WERI-Rb-1 (cell line): ENCODE results near the gene ANKRD23.

Source experiments
- DNase-seq: peaks from one replicate; pipeline ENCODE4 v3.0.0-alpha.2; 2020
- H3K27ac ChIP-seq: fragments of 250-450 bp; sonication (Bioruptor Pico); 2 replicates; pipeline ENCODE4 v1.5.1; 2020; ENCODE audit warnings: mild to moderate bottlenecking, moderate library complexity
- H3K27me3 ChIP-seq: fragments of 250-450 bp; sonication (Bioruptor Pico); 2 replicates; pipeline ENCODE4 v1.5.1; 2021; ENCODE audit warnings: mild to moderate bottlenecking, low read depth, moderate library complexity; ENCODE audit not compliant: insufficient read depth, severe bottlenecking
- H3K36me3 ChIP-seq: fragments of 250-450 bp; sonication (Bioruptor Pico); 2 replicates; pipeline ENCODE4 v1.5.1; 2020; ENCODE audit warnings: mild to moderate bottlenecking, moderate library complexity
- H3K4me3 ChIP-seq: 2 replicates; pipeline ENCODE4 v1.5.1; 2011; ENCODE audit warnings: low read depth, mild to moderate bottlenecking, control low read depth, low read length
- H3K9me3 ChIP-seq: fragments of 250-450 bp; sonication (Bioruptor Pico); 2 replicates; pipeline ENCODE4 v1.5.1; 2021; ENCODE audit warnings: mild to moderate bottlenecking, moderate library complexity; ENCODE audit not compliant: severe bottlenecking
- CTCF ChIP-seq: IDR thresholded peaks from 2 replicates; pipeline ENCODE4 v1.5.1; 2011; ENCODE audit warnings: low read depth, mild to moderate bottlenecking, control low read depth, inconsistent platforms, low read length

The ANKRD23 gene

GRCh38 chr2:96822786-96823185, 21.0 kb downstream of the ANKRD23 start:
- Histone ChIP-seq H3K27ac (no peak overlapping the region), H3K4me3 (no peak overlapping the region), H3K9me3 (no peaks in the 10 kb centered on the region), H3K36me3 (peaks cover 79% of the 10 kb centered on the region), H3K27me3 (no peaks in the 10 kb centered on the region)
- no peak for TF ChIP-seq CTCF
- no peak for DNase-seq

- no peak for TF ChIP-seq CTCF
- H3K4me3 ChIP-seq = no peak overlapping the region
- no peaks in the 10 kb centered on the region for H3K27me3 ChIP-seq
- DNase-seq = no peak
- H3K9me3 ChIP-seq = no peaks in the 10 kb centered on the region
- no peak overlapping the region for H3K27ac ChIP-seq
- H3K36me3 ChIP-seq = peaks cover 67% of the 10 kb centered on the region
These were observed 22.6 kb downstream of the ANKRD23 start for GRCh38 chr2:96821113-96821675.

GRCh38 chr2:96819876-96820511, 23.8 kb downstream of the ANKRD23 start:
- TF ChIP-seq CTCF = no peak
- Histone ChIP-seq H3K27me3 (no peaks in the 10 kb centered on the region), H3K36me3 (peaks cover 55% of the 10 kb centered on the region), H3K4me3 (no peak overlapping the region), H3K27ac (no peak overlapping the region), H3K9me3 (no peaks in the 10 kb centered on the region)
- no peak for DNase-seq

- Histone ChIP-seq H3K27ac (no peak overlapping the region), H3K27me3 (no peaks in the 10 kb centered on the region), H3K36me3 (peaks cover 49% of the 10 kb centered on the region), H3K4me3 (no peak overlapping the region), H3K9me3 (no peaks in the 10 kb centered on the region)
- no peak for DNase-seq
- TF ChIP-seq CTCF = no peak
These were observed 24.5 kb downstream of the ANKRD23 start for GRCh38 chr2:96819128-96819875.

GRCh38 chr2:96817882-96818281, 25.9 kb downstream of the ANKRD23 start:
- TF ChIP-seq CTCF = no peak
- no peak overlapping the region for H3K27ac ChIP-seq
- no peaks in the 10 kb centered on the region for H3K27me3 ChIP-seq
- H3K36me3 ChIP-seq = peaks cover 43% of the 10 kb centered on the region
- peak overlapping the region; percentile 52 for H3K4me3 ChIP-seq
- no peak for DNase-seq
- H3K9me3 ChIP-seq = no peaks in the 10 kb centered on the region
